HS-27A (cell line): ENCODE results near the gene COX4I1.

Experiments used
- DNase-seq: peaks from one replicate; pipeline ENCODE4 v3.0.0-alpha.2; 2012; ENCODE audit warnings: low read depth, missing footprints

COX4I1 gene

DNA sequence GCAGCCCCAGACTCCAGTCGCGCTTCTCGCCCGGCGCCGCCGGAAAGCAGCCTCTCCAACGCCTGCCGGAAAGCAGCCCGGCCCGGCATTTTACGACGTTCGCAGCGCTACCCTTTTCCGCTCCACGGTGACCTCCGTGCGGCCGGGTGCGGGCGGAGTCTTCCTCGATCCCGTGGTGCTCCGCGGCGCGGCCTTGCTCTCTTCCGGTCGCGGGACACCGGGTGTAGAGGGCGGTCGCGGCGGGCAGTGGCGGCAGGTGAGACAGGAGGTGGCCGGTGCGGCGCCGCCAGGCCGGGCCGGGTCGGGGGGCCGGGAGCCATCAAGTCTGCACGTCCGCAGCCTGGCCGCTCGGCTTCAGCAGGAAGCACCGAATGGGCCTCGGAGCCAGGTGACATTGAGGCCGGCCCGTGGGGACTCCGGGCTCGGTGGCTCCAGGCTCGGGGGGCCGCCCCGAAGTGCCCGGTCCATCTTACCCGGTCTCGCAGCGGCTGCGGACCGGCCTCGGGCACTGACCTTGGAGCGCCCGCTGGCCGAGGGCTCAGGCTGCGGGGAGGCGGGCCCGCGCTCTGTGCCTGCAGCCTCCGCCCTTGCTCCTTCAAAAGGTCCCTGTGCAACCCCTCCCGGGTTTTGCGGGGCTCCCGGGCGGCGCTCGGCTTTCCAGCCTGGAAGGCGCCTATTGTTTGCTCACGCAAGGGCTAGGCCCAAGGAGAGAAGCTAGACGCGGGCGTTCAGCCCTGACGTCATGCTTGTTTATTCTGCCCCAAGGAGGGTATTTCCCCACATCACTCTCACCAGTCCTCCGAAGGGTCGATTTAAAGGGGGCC lies at the start of gene COX4I1, which contains the start of gene EMC8:
Gene COX4I1, plus strand, starts transcription at position 199 of the 824 bp plus-strand sequence. CDS start 1,511 bp downstream, outside the sequence.
Gene EMC8, minus strand, starts transcription at position 48 of the 824 bp plus-strand sequence. CDS start 249 bp downstream, outside the sequence.
- DNase-seq: peak; percentile 76

DNA sequence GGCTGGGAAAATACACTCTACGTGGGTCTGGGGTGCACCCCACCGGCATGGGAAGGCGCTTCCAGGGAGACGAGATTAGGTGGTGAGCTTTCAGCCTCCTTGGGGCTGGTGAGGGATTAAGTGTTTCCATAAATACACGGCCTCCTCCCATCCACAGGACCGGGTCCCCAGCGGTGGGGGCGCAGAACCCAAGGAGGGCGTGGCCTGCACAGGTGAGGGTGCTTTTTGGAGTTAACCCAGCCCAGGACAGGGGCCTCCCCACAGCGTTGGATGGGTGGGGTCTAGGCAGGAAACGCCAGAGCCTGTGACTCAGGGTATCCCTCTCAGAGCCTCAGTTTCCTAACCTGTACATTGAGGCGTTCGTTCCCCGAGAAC lies 49.7 kb upstream of the COX4I1 start:
- DNase-seq: no peak

DNA sequence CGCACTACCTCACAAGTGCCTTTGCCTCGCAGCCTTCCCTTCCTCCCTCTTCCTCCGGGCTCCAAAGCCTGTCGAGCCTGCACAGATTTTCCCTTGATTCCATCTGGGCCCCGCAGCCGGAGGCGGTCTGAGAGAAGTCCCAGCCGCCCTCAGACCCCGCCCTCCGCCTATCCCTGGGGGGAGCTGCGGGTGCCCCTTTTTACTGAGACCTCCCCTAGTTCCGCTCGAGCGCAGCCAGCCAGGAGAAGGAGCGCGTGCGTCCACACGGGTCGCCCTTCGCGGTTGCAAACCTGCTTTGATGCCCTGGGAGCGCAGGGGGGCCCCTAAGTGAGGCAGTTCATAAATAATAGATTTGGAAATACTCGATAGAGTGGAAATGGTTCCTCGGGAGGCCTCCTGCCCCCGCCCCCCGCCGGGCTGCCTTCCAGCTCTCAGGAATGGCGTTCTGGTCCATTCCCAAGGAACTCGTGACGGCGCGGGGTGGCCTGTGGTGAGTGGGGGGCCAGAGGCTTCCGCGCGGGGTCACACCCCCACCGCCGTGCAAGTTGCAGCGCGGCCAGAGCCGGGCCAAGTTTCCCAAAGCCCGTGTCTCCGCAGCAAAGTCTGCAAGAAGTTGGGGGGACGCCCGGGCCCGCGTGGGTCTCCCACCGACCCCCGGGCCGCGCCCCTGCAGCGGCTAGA lies 49.2 kb upstream of the COX4I1 start:
- no peak for DNase-seq

DNA sequence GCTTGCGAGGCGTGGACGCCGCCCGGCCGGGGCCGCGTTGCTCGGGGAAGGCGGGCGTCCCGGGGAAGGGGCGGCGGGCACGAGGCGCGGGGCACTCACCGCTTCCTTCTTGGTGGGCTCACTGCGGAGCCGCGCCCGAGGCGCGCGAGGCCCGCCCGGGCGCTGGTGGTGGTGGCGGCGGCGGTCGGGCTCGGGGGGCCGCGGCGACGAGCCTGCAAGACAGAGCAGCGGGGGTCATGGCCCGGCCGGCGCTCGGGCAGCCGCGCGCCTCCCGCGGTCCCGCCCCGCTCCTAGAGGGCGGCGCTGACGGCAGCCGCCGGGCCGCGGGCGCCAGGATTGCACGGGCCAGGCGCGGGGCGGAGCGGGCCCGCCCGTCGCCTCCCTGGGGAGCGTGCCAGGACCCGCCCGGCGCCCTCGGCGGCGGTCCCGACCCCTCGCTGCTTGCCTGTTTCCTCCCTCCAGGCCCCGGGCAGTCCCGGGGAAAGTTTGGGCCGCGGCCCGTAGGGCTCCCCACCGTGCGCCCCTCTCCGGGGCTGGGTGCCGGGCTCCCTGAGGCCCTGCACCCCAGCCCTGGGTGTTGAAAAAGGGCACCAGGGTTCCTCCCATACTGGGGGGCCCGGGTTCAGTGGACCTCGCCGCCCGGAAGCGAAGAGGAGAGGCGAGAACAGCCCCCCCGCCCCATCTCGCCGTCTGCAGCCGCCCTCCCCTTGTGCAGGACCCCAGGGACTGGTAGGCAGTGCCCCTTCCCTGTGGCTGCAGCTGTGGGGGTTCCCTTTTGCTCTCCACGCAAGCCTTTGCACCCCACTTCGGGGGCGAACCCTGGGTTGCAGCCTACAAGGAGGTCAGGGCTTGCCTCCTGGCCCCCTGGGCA lies 48.4 kb upstream of the COX4I1 start, which contains the start of gene C16orf74:
Gene C16orf74, minus strand, starts transcription at position 270 of the 871 bp plus-strand sequence. CDS start 15,879 bp downstream, outside the sequence.
- DNase-seq: no peak

DNA sequence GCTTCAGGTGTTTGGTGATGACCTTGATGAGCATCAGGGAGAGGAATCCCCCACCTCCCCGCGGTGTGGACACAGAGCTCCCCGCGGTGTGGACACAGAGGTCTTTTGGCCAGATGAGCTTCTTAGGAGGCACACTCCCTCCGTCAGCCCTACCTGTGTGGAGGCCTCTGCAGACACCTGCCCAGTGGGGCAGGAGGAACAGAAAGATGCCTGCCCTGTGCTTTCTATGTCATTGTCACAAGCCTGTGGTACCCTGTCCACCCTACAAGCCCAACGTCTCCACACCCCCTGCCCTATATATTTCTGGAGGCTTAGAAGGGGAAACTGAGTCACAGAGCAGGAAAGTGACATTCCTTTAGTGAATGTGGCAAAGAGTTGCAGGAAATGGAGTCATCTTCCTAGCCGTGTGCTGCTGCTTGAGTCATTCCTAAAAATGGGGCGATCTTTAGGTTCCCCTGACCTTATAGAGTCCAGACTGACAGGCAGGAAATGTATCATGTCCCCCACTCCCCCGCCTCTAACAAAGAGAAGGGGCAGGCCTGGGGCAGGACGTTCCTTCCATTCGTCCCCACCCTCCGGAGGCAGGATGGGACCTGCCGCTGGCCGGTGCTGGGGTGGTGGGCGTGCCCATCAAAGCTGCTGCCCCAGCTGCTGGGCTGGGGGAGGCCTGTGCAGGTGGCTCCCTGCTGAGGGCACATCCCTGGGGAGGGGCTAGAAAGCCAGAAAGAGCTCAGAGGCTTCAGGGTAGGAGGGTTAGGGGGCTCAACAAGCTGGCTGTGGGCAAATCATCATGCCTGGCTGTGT lies 47.6 kb upstream of the COX4I1 start:
- DNase-seq: no peak

DNA sequence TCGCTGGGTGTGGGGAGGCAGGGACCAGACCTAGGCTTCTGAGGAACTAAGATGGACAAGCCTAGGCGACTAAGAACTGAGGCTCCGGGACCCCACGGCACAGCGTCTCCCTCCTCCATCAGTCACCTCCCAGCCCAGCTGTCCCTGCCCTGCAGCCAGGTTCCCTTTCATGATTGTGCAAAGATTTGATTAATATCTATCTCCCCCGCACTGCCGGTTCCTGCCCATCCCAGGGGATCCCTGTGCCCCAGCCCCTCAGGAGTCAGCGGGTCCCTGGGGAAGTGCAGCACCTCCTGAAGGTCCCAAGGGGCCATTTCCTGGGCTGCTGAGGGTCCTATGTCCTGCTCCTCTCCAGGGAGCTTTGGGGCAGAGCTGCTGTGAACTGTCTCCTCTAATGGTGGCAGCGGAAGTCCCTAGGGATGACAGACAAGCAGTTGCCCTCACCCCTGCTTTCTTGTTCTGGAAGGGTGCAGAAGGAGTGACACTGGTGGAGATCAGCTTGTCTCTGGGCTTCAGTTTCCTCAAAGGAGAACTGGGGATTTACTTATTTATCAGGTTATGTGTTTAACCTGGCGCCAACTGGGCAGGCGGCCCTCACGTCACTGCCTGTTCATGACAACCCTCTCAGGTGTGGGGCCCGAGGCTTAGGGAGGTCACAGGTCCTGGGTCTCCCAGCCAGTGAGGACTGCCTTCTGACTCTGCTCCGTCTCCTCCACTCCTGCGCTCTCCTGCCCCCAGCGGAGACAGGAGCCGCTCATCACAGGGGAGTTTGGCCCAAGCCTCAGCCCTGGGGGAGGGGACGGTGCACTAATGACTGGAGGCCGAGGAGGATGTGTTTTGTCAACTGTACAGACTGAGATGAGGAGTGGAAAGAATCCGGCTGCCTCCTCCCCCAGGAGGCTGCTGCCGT lies 46.7 kb upstream of the COX4I1 start:
- no peak for DNase-seq

DNA sequence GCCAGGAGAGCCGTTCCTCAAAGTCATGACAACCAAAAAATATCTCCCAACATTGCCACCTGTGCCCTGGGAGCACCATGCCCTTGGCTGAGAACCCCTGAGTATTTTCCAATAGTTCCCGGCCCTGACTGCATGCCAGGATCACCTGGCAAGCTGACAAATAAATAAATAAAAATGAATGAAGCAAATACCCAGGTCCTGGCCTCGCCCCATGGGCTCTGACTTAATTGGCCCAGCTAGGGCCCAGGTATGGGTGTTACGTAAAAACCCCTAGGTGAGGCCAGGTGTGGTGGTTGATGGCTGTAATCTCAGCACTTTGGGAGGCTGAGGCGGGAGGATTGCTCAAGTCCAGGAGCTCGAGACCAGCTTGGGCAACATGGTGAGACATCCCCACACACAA lies 45.9 kb upstream of the COX4I1 start:
- no peak for DNase-seq

DNA sequence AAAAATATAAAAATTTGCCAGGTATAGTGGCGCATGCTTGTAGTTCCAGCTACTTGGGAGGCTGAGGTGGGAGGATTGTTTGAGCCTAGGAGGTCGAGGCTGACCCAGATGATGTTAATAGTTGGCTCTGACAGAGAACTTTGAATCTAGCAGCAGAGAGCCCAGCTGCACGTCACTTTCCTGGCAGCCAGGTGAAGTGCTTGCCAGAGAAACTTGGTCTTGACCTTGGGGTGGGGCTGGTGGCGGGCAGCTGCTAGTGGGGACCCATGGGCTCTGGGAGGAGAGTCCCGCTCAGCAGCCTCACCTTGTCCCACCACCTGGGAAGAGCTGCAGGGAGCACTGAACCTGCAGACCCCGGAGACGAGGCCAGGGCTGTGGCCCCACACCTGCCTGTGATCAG lies 45.5 kb upstream of the COX4I1 start:
- no peak for DNase-seq

DNA sequence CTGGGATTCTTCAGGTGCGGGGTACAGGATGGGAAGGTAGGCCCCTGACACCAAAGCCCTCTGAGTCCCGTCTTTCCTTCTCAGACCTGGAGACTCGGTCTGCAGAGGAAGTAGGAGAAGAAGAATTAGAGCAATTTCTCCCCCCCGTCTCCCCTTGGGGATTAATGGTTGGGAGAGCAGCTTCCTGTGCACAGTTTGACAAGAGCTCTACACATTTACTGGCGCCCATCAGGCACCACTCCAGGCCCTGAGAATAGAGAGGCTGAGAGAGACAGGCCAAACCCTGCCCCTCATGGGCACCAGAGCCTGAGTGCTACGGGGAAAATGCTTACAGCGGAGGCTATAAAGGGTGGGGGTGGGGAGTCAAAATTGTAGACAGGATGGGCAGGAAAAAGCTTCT lies 45.1 kb upstream of the COX4I1 start:
- no peak for DNase-seq

DNA sequence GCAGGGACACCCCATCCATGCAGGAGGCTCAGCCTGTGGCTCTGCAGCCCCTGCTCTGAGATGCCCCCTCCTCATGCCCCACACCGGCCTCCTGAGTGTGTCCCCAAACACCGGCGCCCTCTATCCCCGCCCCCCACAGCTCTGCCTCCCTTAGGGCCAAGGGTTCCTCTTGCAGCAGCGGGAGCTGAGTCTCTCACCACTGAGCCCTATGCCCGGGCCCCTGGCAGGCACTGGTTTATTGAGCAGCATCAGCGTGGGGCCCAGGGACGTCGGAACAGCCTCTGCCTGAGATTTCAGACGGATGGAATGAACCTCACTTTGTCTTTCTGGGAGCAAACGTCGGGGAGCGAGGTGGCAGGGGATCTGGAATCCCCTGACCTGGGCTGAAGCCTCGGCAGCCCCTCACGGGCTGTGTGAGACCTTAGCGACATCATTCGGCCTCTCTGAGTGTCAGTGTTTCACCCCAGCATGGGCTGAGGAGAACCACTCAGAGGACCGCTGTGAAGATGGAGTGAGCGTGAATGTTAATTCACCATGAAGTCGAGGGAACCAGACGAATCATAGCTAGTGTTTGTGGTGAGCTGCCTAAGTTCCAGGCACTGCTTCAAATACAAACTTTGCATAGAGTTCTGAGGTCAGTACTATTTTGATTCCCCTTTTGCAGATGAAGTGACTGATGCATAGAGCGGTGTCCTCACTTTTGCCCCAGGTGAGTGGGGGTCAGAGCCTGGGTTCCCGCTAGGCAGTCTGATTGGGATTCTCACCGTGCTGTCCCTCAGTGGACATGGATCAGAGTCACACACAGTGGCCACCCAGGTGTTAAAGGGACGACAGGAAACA lies 43.3 kb upstream of the COX4I1 start:
- DNase-seq: no peak

DNA sequence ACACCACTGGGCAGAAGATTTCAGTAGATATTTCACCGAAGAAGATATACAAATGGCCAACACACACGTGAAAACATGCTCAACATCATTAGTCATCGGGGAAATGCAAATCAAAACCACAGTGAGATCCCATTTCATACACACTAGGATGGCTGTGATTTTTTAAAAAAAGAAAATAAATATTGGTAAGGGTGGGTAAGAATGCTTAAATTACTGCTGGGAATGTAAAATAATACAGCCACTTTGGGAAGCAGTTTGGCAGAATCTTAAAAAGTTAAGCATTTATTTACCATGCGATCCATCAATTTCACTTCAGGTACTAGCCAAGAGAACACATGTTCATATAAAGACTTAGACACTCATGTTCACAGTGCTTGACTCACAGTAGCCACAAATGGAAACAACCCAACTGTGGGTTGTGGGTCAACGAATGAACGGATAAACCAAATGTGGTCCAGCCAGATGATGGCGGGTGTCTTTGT lies 42.1 kb upstream of the COX4I1 start:
- DNase-seq: peak; percentile 30

DNA sequence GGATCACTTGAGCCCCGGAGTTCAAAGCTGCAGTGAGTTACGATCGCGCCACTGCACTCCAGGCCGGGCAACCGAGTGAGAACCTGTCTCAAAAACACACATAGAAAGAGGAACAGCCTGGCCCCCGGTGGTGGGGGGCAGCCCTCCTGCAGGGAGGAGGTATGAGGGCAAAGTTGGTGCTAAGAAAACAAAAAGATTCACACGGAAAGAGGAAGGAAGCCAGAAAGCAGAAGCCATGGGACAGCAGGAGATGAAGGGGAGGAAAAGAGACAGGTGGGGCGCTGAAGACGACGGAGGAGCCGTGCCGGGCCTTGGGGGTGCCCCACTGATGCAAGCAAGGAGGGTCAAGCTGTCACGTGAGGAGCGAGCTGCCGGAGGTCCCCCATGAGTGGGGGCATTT lies 40.4 kb upstream of the COX4I1 start:
- DNase-seq: no peak

DNA sequence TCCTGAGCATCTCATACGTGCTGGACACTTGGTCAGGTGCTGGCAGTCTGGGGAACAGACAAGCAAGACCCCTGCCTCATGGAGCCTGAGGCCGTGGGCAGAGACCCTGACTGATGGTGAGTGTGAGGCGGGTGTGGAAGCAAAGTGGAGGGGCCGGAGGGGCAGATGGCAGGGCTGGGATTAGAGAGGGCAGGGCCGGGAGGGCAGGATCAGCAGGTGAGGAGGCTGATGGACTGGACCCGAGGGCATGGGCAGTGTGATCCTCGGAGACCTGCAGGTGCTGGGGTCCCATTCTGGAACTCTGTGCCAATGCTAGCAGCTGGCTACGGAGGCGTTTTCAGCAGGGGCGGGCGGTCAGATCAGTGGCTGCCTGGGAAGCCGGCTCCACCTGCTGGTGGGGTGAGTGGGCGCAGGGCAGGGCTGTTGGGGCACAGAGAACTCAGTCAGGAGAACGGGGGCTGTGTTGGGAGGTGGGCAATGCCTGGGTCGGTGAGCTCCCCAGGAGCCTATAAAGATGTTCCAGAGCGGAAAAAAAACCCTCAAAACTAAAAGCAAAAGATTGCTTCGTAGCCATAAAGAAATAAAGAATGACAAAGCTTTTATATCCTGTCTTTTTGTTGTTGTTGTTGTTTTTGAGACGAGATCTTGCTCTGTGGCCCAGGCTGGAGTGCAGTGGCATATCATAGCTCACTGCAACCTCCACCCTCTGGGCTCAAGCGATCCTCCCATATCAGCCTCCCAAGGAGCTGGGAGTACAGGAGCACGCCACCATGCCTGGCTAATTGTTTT lies 39.7 kb upstream of the COX4I1 start:
- no peak for DNase-seq

DNA sequence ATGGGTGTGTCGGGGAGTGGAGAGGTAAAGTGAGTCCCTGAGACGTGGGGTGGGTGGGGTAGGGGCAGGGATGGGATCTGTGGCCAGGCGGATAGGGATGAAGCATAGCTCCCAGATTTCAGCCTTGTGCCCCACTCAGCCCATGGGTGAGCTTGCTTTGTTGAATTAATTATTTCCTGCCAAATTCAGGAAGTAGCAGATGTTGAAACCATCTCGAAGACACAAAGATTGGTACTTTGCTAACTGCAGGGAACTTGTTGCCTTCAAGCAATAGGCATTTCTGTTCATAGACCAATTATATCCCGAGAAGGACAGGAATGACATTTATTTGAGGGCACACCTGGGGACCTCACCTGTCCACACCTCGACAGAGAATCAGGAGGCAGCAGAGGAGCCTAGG lies 37.6 kb upstream of the COX4I1 start:
- DNase-seq: no peak

DNA sequence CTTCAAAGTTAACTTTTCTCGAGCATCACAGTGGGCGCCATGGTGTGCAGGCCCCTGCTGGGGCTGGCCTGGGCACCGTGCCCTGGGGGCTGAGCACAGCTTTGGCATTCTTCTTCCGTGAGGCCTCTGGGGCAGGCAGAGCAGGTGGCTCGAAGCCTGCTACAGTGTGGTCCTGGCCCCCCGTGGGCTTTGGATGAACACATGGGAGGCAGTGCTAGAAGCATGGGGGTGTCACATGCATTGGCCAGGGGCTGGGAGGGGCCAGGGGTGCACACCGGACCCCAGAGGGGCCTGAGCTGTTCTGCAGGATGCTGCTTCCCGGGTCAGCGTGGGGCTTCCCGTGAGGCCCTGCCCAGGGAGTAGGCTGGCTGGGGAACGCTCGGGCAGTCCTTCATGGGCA lies 36.5 kb upstream of the COX4I1 start:
- DNase-seq: no peak

DNA sequence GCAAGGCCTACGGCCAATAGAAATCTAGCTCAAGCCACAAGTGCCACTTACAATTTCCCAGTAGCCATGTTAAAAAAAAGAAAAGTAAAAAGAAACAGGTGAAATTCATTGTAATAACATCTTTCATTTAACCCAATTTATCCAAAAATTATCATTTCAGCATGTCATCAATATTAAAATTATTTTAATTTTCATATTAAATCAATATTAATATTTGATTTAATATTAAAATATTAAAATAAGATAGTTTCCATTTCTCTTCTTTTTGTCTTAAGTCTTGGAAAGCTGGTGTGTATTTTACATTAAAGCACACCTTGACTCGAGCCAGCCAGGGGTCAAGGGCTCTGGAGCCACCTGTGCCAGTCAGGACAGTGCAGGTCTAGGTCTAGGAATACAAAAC lies 35.9 kb upstream of the COX4I1 start:
- DNase-seq: no peak

DNA sequence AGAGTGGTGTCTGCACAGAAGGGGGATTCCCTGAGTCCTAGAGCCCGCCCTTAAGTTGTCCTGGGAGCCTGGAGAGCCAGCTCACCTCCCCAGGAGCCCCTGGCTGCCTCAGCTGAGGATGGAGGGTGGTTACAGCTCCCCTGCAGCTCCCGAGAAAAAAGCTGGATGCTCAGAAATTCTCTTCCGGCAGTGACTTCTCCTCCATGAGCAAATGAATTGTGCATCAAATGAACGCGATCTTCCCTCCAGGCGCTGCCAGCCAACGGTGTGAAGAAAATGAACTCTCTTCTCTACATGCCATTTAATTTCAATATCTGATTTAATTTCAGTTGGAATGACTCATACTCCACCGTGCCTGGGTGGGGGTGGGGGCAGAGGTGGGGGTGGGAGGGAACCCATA lies 34.3 kb upstream of the COX4I1 start:
- no peak for DNase-seq

DNA sequence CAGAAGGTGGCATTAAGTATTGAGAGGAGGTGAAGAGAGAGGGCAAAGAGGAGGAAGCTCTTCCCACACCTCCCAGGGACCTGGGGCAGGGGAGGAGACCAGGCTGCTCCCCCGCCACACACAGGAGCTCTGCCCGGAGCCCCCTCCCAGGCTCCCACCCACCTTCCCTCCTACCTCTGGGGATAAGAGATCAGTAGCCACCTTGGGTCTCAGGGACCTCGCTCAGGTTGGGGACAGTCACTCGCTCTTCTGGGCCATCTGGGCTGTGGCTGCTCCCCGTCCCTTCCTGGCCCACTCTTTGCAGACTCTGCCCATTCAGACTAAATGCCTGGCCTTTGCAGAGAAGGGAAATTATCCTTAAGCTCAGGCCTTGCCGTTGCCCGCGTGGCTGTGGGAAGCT lies 33.7 kb upstream of the COX4I1 start:
- no peak for DNase-seq
